H9 (cell line): Measurements from ENCODE around the gene SPRR5. TPM values are rescaled to one million over a fixed set of nuclear protein-coding genes. Genes with fewer than 3 reads are reported as not detected.

Source experiments
- DNase-seq: peaks from one replicate; pipeline ENCODE4 v3.0.0-alpha.2; 2017
- H2AFZ ChIP-seq: one replicate; pipeline ENCODE4 v1.6.1; 2013; ENCODE audit warnings: mild to moderate bottlenecking, low read length, control low read depth, moderate library complexity
- H2AK5ac ChIP-seq: 2 replicates; pipeline ENCODE4 v1.6.1; 2013; ENCODE audit warnings: low read length, control low read depth, mixed read lengths; ENCODE audit not compliant: insufficient read length
- H2BK120ac ChIP-seq: one replicate; pipeline ENCODE4 v1.6.1; 2013; ENCODE audit warnings: low read depth, mild to moderate bottlenecking, low read length, control low read depth, inconsistent platforms; ENCODE audit not compliant: poor library complexity, severe bottlenecking
- H2BK12ac ChIP-seq: 2 replicates; pipeline ENCODE4 v1.6.1; 2013; ENCODE audit warnings: low read length, control low read depth, mixed read lengths, low read depth; ENCODE audit not compliant: insufficient read length
- H2BK15ac ChIP-seq: 2 replicates; pipeline ENCODE4 v1.6.1; 2013; ENCODE audit warnings: low read depth, low read length, control low read depth
- H2BK20ac ChIP-seq: one replicate; pipeline ENCODE4 v1.6.1; 2013; ENCODE audit warnings: low read depth, mild to moderate bottlenecking, low read length, control low read depth, inconsistent platforms; ENCODE audit not compliant: poor library complexity, severe bottlenecking
- H2BK5ac ChIP-seq: 2 replicates; pipeline ENCODE4 v1.6.1; 2013; ENCODE audit warnings: low read length, control low read depth, mixed read lengths; ENCODE audit not compliant: insufficient read length
- H3K14ac ChIP-seq: 2 replicates; pipeline ENCODE4 v1.6.1; 2013; ENCODE audit warnings: low read length, control low read depth; ENCODE audit not compliant: insufficient read depth
- H3K18ac ChIP-seq: 2 replicates; pipeline ENCODE4 v1.6.1; 2013; ENCODE audit warnings: low read depth, mild to moderate bottlenecking, mixed read lengths, low read length, control low read depth; ENCODE audit not compliant: insufficient read length
- H3K23ac ChIP-seq: 2 replicates; pipeline ENCODE4 v1.6.1; 2013; ENCODE audit warnings: low read length, control low read depth, mixed read lengths, low read depth; ENCODE audit not compliant: insufficient read length
- H3K23me2 ChIP-seq: 2 replicates; pipeline ENCODE4 v1.6.1; 2013; ENCODE audit warnings: low read depth, mild to moderate bottlenecking, mixed read lengths, low read length, control low read depth; ENCODE audit not compliant: insufficient read length, poor library complexity, severe bottlenecking
- H3K27ac ChIP-seq: 2 replicates; pipeline ENCODE4 v1.5.1; 2013; ENCODE audit warnings: low read length, control low read depth, mixed read lengths, low read depth; ENCODE audit not compliant: insufficient read length
- H3K27me3 ChIP-seq: 2 replicates; pipeline ENCODE4 v1.6.1; 2013; ENCODE audit warnings: low read length, control low read depth, inconsistent platforms; ENCODE audit not compliant: insufficient read depth
- H3K4ac ChIP-seq: 2 replicates; pipeline ENCODE4 v1.6.1; 2013; ENCODE audit warnings: low read depth, mild to moderate bottlenecking, control low read depth, inconsistent platforms, low read length, moderate library complexity
- H3K4me1 ChIP-seq: 2 replicates; pipeline ENCODE4 v1.6.1; 2013; ENCODE audit warnings: low read length, control low read depth, inconsistent platforms; ENCODE audit not compliant: insufficient read depth
- H3K4me2 ChIP-seq: 2 replicates; pipeline ENCODE4 v1.6.1; 2013; ENCODE audit warnings: low read length, control low read depth, mixed read lengths; ENCODE audit not compliant: insufficient read length, insufficient read depth
- H3K56ac ChIP-seq: 2 replicates; pipeline ENCODE4 v1.6.1; 2013; ENCODE audit warnings: low read depth, mild to moderate bottlenecking, mixed read lengths, low read length, control low read depth; ENCODE audit not compliant: insufficient read length
- H3K79me1 ChIP-seq: 2 replicates; pipeline ENCODE4 v1.6.1; 2013; ENCODE audit warnings: low read depth, mild to moderate bottlenecking, moderate library complexity, low read length, control low read depth, inconsistent platforms; ENCODE audit not compliant: insufficient read depth, poor library complexity, severe bottlenecking
- H3K79me2 ChIP-seq: 2 replicates; pipeline ENCODE4 v1.6.1; 2013; ENCODE audit warnings: low read length, control low read depth, inconsistent platforms; ENCODE audit not compliant: insufficient read depth
- H3K9ac ChIP-seq: 2 replicates; pipeline ENCODE4 v1.6.1; 2013; ENCODE audit warnings: low read length, control low read depth, mixed read lengths; ENCODE audit not compliant: insufficient read length; ENCODE audit errors: extremely low read depth
- H3K9me3 ChIP-seq: one replicate; pipeline ENCODE4 v1.6.1; 2013; ENCODE audit warnings: low read depth, low read length, inconsistent platforms; ENCODE audit not compliant: control insufficient read depth
- H3T11ph ChIP-seq: one replicate; pipeline ENCODE4 v1.6.1; 2013; ENCODE audit warnings: mild to moderate bottlenecking, low read length, control low read depth, inconsistent platforms
- H4K20me1 ChIP-seq: one replicate; pipeline ENCODE4 v1.6.1; 2013; ENCODE audit not compliant: control insufficient read depth, insufficient read length, insufficient read depth
- H4K5ac ChIP-seq: 2 replicates; pipeline ENCODE4 v1.6.1; 2013; ENCODE audit warnings: low read depth, mild to moderate bottlenecking, mixed read lengths, low read length, control low read depth; ENCODE audit not compliant: insufficient read length
- H4K8ac ChIP-seq: replicated peaks from 2 replicates; pipeline ENCODE4 v1.6.1; 2013; ENCODE audit warnings: low read length, control low read depth, mixed read lengths, low read depth; ENCODE audit not compliant: insufficient read length
- H4K91ac ChIP-seq: 2 replicates; pipeline ENCODE4 v1.6.1; 2013; ENCODE audit warnings: low read depth, mild to moderate bottlenecking, moderate library complexity, mixed read lengths, low read length, control low read depth; ENCODE audit not compliant: insufficient read length
- H3K27ac Mint-ChIP-seq, 3 experiments: 2 replicates in 2 of 3; 3 replicates in 1 of 3; pipeline ENCODE4 v1.8.0; 2020 to 2021; ENCODE audit warnings: mixed read lengths in 3 of 3, mild to moderate bottlenecking in 1 of 3, moderate library complexity in 1 of 3
- H3K27me3 Mint-ChIP-seq: 2 replicates; pipeline ENCODE4 v1.8.0; 2021; ENCODE audit warnings: low read depth, mild to moderate bottlenecking, moderate library complexity, mixed read lengths
- H3K36me3 Mint-ChIP-seq, 3 experiments: 2 replicates in 2 of 3; 3 replicates in 1 of 3; pipeline ENCODE4 v1.8.0; 2020 to 2021; ENCODE audit warnings: low read depth in 3 of 3, mixed read lengths in 3 of 3; ENCODE audit not compliant: insufficient read depth in 1 of 3
- H3K4me1 Mint-ChIP-seq, 2 experiments: 2 replicates each; pipeline ENCODE4 v1.8.0; 2020; ENCODE audit warnings: mixed read lengths in 2 of 2
- H3K4me3 Mint-ChIP-seq, 2 experiments: 2 replicates in 1 of 2; 3 replicates in 1 of 2; pipeline ENCODE4 v1.8.0; 2020 to 2021; ENCODE audit warnings: mild to moderate bottlenecking in 2 of 2, mixed read lengths in 2 of 2, moderate library complexity in 1 of 2
- H3K9me3 Mint-ChIP-seq, 2 experiments: 2 replicates in 1 of 2; 3 replicates in 1 of 2; pipeline ENCODE4 v1.8.0; 2020; ENCODE audit warnings: mild to moderate bottlenecking in 2 of 2, mixed read lengths in 2 of 2, moderate library complexity in 1 of 2
- WGBS: extraction: QIAGEN DNeasy Blood & Tissue Kit; methylation state at CpG from one replicate; pipeline ENCODE4 v1.1.7; 2013; ENCODE audit warnings: missing lambda C conversion rate, low lambda C conversion rate, mixed read lengths; ENCODE audit not compliant: insufficient read length; ENCODE audit errors: extremely low coverage; 5-methylcytosine and 5-hydroxymethylcytosine counted together
- total RNA-seq: library from RNA; stranded (reverse); gene quantifications from 2 replicates; pipeline ENCODE4 v1.2.1, GENCODE V29; 2021
- TF ChIP-seq, protein P1 (sequence below): fragments of 200-600 bp; sonication (generic); conservative IDR thresholded peaks from 3 replicates; pipeline ENCODE4 v1.8.0; 2021; ENCODE audit warnings: antibody characterized with exemption, mild to moderate bottlenecking

The SPRR5 gene
- total RNA-seq, 1 experiment from 2014 or later: not detected

DNA sequence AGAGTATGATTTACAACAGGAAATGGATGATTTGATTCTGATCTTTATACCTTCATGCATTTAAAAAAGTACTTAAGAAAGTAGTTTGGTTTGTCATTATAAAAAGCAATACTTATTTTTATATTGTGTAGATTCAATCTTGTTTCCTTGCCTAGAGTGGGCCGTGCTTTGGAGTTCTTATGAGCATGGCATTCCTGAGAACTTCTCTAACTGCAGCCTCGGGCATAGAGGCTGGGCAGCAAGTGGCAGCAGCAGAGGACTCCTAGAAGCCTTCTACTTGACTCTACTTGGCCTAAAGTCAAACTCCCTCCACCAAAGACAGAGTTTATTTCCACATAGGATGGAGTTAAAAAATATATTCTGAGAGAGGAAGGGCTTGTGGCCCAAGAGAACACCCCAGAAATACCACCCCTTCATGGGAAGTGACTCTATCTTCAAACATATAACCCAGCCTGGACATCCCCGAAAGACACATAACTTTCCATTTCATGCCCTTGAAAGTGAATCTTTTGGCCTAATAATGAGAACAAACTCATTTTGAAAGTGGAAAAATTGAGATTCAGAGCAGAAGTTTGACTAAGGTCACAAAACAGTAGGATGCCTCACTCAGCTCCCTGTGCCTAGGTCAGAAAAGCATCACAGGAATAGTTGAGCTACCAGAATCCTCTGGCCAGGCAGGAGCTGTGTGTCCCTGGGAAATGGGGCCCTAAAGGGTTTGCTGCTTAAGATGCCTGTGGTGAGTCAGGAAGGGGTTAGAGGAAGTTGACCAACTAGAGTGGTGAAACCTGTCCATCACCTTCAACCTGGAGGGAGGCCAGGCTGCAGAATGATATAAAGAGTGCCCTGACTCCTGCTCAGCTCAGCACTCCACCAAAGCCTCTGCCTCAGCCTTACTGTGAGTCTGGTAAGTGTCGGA is 39.1 kb upstream of the SPRR5 start, which contains the start of gene IVL:
Gene IVL, plus strand, starts transcription at position 861 of the 916 bp plus-strand sequence. CDS start 1,252 bp downstream, outside the sequence.
- TF ChIP-seq, protein P1, sequence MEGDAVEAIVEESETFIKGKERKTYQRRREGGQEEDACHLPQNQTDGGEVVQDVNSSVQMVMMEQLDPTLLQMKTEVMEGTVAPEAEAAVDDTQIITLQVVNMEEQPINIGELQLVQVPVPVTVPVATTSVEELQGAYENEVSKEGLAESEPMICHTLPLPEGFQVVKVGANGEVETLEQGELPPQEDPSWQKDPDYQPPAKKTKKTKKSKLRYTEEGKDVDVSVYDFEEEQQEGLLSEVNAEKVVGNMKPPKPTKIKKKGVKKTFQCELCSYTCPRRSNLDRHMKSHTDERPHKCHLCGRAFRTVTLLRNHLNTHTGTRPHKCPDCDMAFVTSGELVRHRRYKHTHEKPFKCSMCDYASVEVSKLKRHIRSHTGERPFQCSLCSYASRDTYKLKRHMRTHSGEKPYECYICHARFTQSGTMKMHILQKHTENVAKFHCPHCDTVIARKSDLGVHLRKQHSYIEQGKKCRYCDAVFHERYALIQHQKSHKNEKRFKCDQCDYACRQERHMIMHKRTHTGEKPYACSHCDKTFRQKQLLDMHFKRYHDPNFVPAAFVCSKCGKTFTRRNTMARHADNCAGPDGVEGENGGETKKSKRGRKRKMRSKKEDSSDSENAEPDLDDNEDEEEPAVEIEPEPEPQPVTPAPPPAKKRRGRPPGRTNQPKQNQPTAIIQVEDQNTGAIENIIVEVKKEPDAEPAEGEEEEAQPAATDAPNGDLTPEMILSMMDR: no peak
- no peaks in the 10 kb centered on the region for H3K23me2 ChIP-seq
- no peak within 1 kb of the TSS for H3K56ac ChIP-seq
- no peaks in the 10 kb centered on the region for H3K9me3 ChIP-seq
- no peak within 1 kb of the TSS for H3K4ac ChIP-seq
- no peaks in the 10 kb centered on the region for H3K27me3 ChIP-seq
- no peaks in the 10 kb centered on the region for H3K79me1 ChIP-seq
- no peak within 1 kb of the TSS for H2AFZ ChIP-seq
- Mint-ChIP-seq H3K27ac (no peak within 1 kb of the TSS), H3K4me1 (no peaks in the 10 kb centered on the region), H3K4me3 (no peak within 1 kb of the TSS), H3K9me3 (peaks cover 74 to 85% of the 10 kb centered on the region in 2 experiments), H3K27me3 (peaks cover 10% of the 10 kb centered on the region), H3K36me3 (peaks cover 3 to 29% (median 5%) of the 10 kb centered on the region in 3 experiments; a peak in 5 of 7 replicates)
- WGBS: no CpG with 5 or more reads among the region's 4 CpGs
- no peak within 1 kb of the TSS for H4K91ac ChIP-seq
- no peak within 1 kb of the TSS for H2BK12ac ChIP-seq
- H3K79me2 ChIP-seq: no peaks in the 10 kb centered on the region
- no peak within 1 kb of the TSS for H2BK5ac ChIP-seq
- no peak within 1 kb of the TSS for H3K23ac ChIP-seq
- H2BK15ac ChIP-seq: no peak within 1 kb of the TSS
- H4K5ac ChIP-seq: no peak within 1 kb of the TSS
- H3K18ac ChIP-seq: no peak within 1 kb of the TSS
- H2AK5ac ChIP-seq: no peak within 1 kb of the TSS
- H3K4me2 ChIP-seq: no peak within 1 kb of the TSS
- no peak within 1 kb of the TSS for H2BK120ac ChIP-seq
- H3K4me1 ChIP-seq: no peaks in the 10 kb centered on the region
- DNase-seq: no peak
- no peaks in the 10 kb centered on the region for H4K20me1 ChIP-seq
- H3T11ph ChIP-seq: no peak within 1 kb of the TSS
- no peak within 1 kb of the TSS for H3K9ac ChIP-seq
- H4K8ac ChIP-seq: no peak within 1 kb of the TSS
- H2BK20ac ChIP-seq: no peak within 1 kb of the TSS
- H3K27ac ChIP-seq: no peak within 1 kb of the TSS
- no peak within 1 kb of the TSS for H3K14ac ChIP-seq
